Mesenchymal stem cell (in vitro differentiated cells and primary cell): ENCODE measurements around the gene UGT1A10.
"Not testable (repeated sequence)": the region's sequence is repeated elsewhere in the genome, so short reads cannot be mapped to it uniquely, and the experiment has no call there.

Source experiments
- DNase-seq: peaks from one replicate; pipeline ENCODE4 v3.0.0-alpha.2; 2013
- H2AFZ ChIP-seq: one replicate; pipeline ENCODE4 v1.6.1; 2013; ENCODE audit warnings: low read depth, mild to moderate bottlenecking, control low read depth, inconsistent platforms, low read length, moderate library complexity
- H2AK5ac ChIP-seq: 2 replicates; pipeline ENCODE4 v1.6.1; 2013; ENCODE audit warnings: low read length, moderate library complexity, mild to moderate bottlenecking, inconsistent platforms; ENCODE audit not compliant: severe bottlenecking
- H2BK120ac ChIP-seq: one replicate; pipeline ENCODE4 v1.6.1; 2013; ENCODE audit warnings: low read depth, mild to moderate bottlenecking, inconsistent platforms, low read length, moderate library complexity
- H2BK12ac ChIP-seq, 2 experiments: one replicate each; pipeline ENCODE4 v1.6.1; 2013; ENCODE audit warnings: inconsistent platforms in 2 of 2, low read length in 2 of 2, mild to moderate bottlenecking in 2 of 2, moderate library complexity in 2 of 2, control low read depth in 1 of 2
- H2BK15ac ChIP-seq: one replicate; pipeline ENCODE4 v1.6.1; 2013; ENCODE audit warnings: mild to moderate bottlenecking, low read depth, inconsistent platforms; ENCODE audit not compliant: poor library complexity, severe bottlenecking
- H2BK5ac ChIP-seq: 2 replicates; pipeline ENCODE4 v1.6.1; 2013; ENCODE audit warnings: low read depth, mild to moderate bottlenecking, low read length, control low read depth, inconsistent platforms; ENCODE audit not compliant: poor library complexity, severe bottlenecking
- H3K14ac ChIP-seq, 2 experiments: one replicate each; pipeline ENCODE4 v1.6.1; 2013; ENCODE audit warnings: inconsistent platforms in 2 of 2, low read length in 2 of 2, control low read depth in 1 of 2, mild to moderate bottlenecking in 1 of 2, moderate library complexity in 1 of 2
- H3K18ac ChIP-seq, 2 experiments: one replicate each; pipeline ENCODE4 v1.6.1; 2013; ENCODE audit warnings: inconsistent platforms in 2 of 2, low read length in 2 of 2, control low read depth in 1 of 2, low read depth in 1 of 2, mild to moderate bottlenecking in 1 of 2
- H3K23ac ChIP-seq, 2 experiments: one replicate each; pipeline ENCODE4 v1.6.1; 2013; ENCODE audit warnings: inconsistent platforms in 2 of 2, low read length in 2 of 2, mild to moderate bottlenecking in 2 of 2, moderate library complexity in 2 of 2, control low read depth in 1 of 2
- H3K27ac ChIP-seq: 2 replicates; pipeline ENCODE4 v1.5.1; 2013; ENCODE audit warnings: mild to moderate bottlenecking, moderate library complexity, low read length, control low read depth, inconsistent platforms; ENCODE audit not compliant: poor library complexity, severe bottlenecking
- H3K27me3 ChIP-seq, 2 experiments: 2 replicates each; pipeline versions ENCODE4 v1.6.1 to v1.7.0; 2013; ENCODE audit warnings: low read length in 2 of 2, mild to moderate bottlenecking in 2 of 2, moderate library complexity in 2 of 2, control low read depth in 1 of 2, inconsistent platforms in 1 of 2; ENCODE audit not compliant: control insufficient read depth in 1 of 2, insufficient read depth in 1 of 2
- H3K36me3 ChIP-seq, 2 experiments: 2 replicates each; pipeline versions ENCODE4 v1.6.1 to v1.7.0; 2013; ENCODE audit warnings: low read length in 2 of 2, control low read depth in 1 of 2, inconsistent platforms in 1 of 2, low read depth in 1 of 2, mild to moderate bottlenecking in 1 of 2; ENCODE audit not compliant: insufficient read depth in 2 of 2, control insufficient read depth in 1 of 2
- H3K4ac ChIP-seq, 2 experiments: one replicate each; pipeline ENCODE4 v1.6.1; 2013; ENCODE audit warnings: inconsistent platforms in 2 of 2, low read length in 2 of 2, mild to moderate bottlenecking in 2 of 2, moderate library complexity in 2 of 2, control low read depth in 1 of 2, low read depth in 1 of 2
- H3K4me1 ChIP-seq: 2 replicates; pipeline ENCODE4 v1.6.1; 2013; ENCODE audit warnings: low read depth, low read length, control low read depth; ENCODE audit not compliant: control insufficient read depth, insufficient read depth
- H3K4me2 ChIP-seq: 2 replicates; pipeline ENCODE4 v1.6.1; 2013; ENCODE audit warnings: low read length, mild to moderate bottlenecking, inconsistent platforms; ENCODE audit not compliant: poor library complexity, severe bottlenecking
- H3K4me3 ChIP-seq, 2 experiments: 2 replicates each; pipeline versions ENCODE4 v1.5.1 to v1.7.0; 2013; ENCODE audit warnings: low read length in 2 of 2, mild to moderate bottlenecking in 2 of 2, control low read depth in 1 of 2, low read depth in 1 of 2; ENCODE audit not compliant: insufficient read depth in 1 of 2
- H3K79me1 ChIP-seq: replicated peaks from 2 replicates; pipeline ENCODE4 v1.6.1; 2013; ENCODE audit warnings: mild to moderate bottlenecking, control low read depth, low read length, inconsistent platforms; ENCODE audit not compliant: poor library complexity, severe bottlenecking
- H3K9ac ChIP-seq: 2 replicates; pipeline ENCODE4 v1.7.0; 2013; ENCODE audit warnings: mild to moderate bottlenecking, low read length, moderate library complexity
- H3K9me3 ChIP-seq: 2 replicates; pipeline ENCODE4 v1.7.0; 2013; ENCODE audit warnings: mild to moderate bottlenecking, low read length; ENCODE audit not compliant: control insufficient read depth
- H4K8ac ChIP-seq: one replicate; pipeline ENCODE4 v1.6.1; 2013; ENCODE audit warnings: inconsistent platforms, mild to moderate bottlenecking, low read length, moderate library complexity
- H4K91ac ChIP-seq: one replicate; pipeline ENCODE4 v1.6.1; 2013; ENCODE audit warnings: mild to moderate bottlenecking, low read length, inconsistent platforms
- WGBS: methylation state at CpG from one replicate; pipeline ENCODE4 v1.1.7; 2013; ENCODE audit warnings: mixed read lengths; 5-methylcytosine and 5-hydroxymethylcytosine counted together

The UGT1A10 gene

GRCh38 chr2:233718552-233718951, 82.3 kb downstream of the UGT1A10 start, which contains the start of gene UGT1A4:
TSS of gene UGT1A4 (plus strand) at chr2:233718736. CDS start at chr2:233718821, 85 bp downstream.
- 89% methylated on average over 7 of the region's 7 CpGs for WGBS
- Histone ChIP-seq H3K36me3 (no peaks in the 10 kb centered on the region), H3K23ac (no peak within 1 kb of the TSS), H2BK15ac (no peak within 1 kb of the TSS), H3K9me3 (no peaks in the 10 kb centered on the region), H3K4me2 (no peak within 1 kb of the TSS), H2AK5ac (no peak within 1 kb of the TSS), H3K4ac (no peak within 1 kb of the TSS), H3K4me1 (no peaks in the 10 kb centered on the region), H3K27me3 (peaks cover 18 to 38% of the 10 kb centered on the region in 2 experiments), H2BK120ac (no peak within 1 kb of the TSS), H2AFZ (no peak within 1 kb of the TSS), H3K18ac (no peak within 1 kb of the TSS), H4K91ac (no peak within 1 kb of the TSS), H2BK12ac (no peak within 1 kb of the TSS), H3K4me3 (no peak within 1 kb of the TSS), H2BK5ac (peak within 1 kb of the TSS; percentile 8), H3K9ac (no peak within 1 kb of the TSS), H3K14ac (peak within 1 kb of the TSS in 1 of 2 experiments; percentile 7), H4K8ac (no peak within 1 kb of the TSS), H3K79me1 (no peaks in the 10 kb centered on the region), H3K27ac (no peak within 1 kb of the TSS)
- DNase-seq, result no peak

- Histone ChIP-seq H3K79me1 (no peaks in the 10 kb centered on the region), H2BK120ac (no peak within 1 kb of the TSS), H2AK5ac (no peak within 1 kb of the TSS), H3K36me3 (no peaks in the 10 kb centered on the region), H3K4me2 (no peak within 1 kb of the TSS), H3K27ac (no peak within 1 kb of the TSS), H3K18ac (no peak within 1 kb of the TSS), H3K14ac (no peak within 1 kb of the TSS), H2BK5ac (no peak within 1 kb of the TSS), H3K4ac (no peak within 1 kb of the TSS), H2BK12ac (no peak within 1 kb of the TSS), H2BK15ac (no peak within 1 kb of the TSS), H3K4me3 (no peak within 1 kb of the TSS), H3K27me3 (peaks cover 4 to 23% of the 10 kb centered on the region in 2 experiments), H4K91ac (no peak within 1 kb of the TSS), H3K9me3 (no peaks in the 10 kb centered on the region), H4K8ac (no peak within 1 kb of the TSS), H3K4me1 (no peaks in the 10 kb centered on the region), H2AFZ (no peak within 1 kb of the TSS), H3K9ac (no peak within 1 kb of the TSS), H3K23ac (no peak within 1 kb of the TSS)
- no peak for DNase-seq
- WGBS, result 71% methylated on average over 8 of the region's 8 CpGs
Measured at GRCh38 chr2:233728723-233729301, 92.6 kb downstream of the UGT1A10 start, which contains the start of gene UGT1A3. TSS of gene UGT1A3 (plus strand) at chr2:233729042. CDS start at chr2:233729127, 85 bp downstream.

GRCh38 chr2:233736868-233737653, 100.8 kb downstream of the UGT1A10 start:
- H3K4me2 ChIP-seq, H3K36me3 ChIP-seq, H2BK120ac ChIP-seq, H4K91ac ChIP-seq, H3K27ac ChIP-seq, H3K4me3 ChIP-seq, H3K4me1 ChIP-seq, H2BK15ac ChIP-seq, H2BK5ac ChIP-seq, H2BK12ac ChIP-seq, H3K23ac ChIP-seq, H3K9me3 ChIP-seq, H3K9ac ChIP-seq, H3K4ac ChIP-seq, H3K79me1 ChIP-seq, DNase-seq, H2AK5ac ChIP-seq, H3K18ac ChIP-seq, H2AFZ ChIP-seq, H3K14ac ChIP-seq, H4K8ac ChIP-seq: not testable (repeated sequence)
- 78% methylated on average over 14 of the region's 14 CpGs for WGBS
- peaks cover 17 to 26% of the 10 kb centered on the region in 2 experiments for H3K27me3 ChIP-seq

DNA sequence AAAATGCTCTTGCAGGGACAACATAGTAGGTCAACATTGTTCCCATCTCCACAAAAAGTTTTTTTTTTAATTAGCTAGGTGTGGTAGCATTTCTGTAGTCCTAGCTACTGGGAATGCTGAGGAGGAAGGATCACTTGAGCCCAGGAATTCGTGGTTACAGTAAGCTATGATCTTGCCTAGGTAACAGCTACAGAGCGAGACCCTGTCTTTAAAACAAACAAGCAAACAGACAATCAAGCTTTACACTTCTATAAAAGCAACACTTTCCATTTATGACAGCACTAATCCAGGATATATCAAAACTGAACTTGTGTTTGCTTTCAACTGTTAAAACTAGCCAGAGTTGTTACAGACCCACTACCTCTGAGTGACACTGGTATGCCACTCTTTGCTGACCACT, 104.6 kb downstream of the UGT1A10 start:
- 39% methylated on average over 2 of the region's 2 CpGs for WGBS
- no peak overlapping the region for H2BK120ac ChIP-seq
- no peak overlapping the region for H2BK12ac ChIP-seq
- peaks cover 1% of the 10 kb centered on the region for H3K4me1 ChIP-seq
- H2BK15ac ChIP-seq, result no peak overlapping the region
- H3K4me3 ChIP-seq, result no peak overlapping the region
- H3K14ac ChIP-seq, result no peak overlapping the region
- no peak overlapping the region for H3K18ac ChIP-seq
- no peaks in the 10 kb centered on the region for H3K79me1 ChIP-seq
- H2AK5ac ChIP-seq, result no peak overlapping the region
- no peak overlapping the region for H3K23ac ChIP-seq
- no peak overlapping the region for H3K4me2 ChIP-seq
- no peak for DNase-seq
- no peak overlapping the region for H2BK5ac ChIP-seq
- peaks cover 17 to 35% of the 10 kb centered on the region in 2 experiments for H3K27me3 ChIP-seq
- no peak overlapping the region for H4K8ac ChIP-seq
- no peak overlapping the region for H3K27ac ChIP-seq
- no peak overlapping the region for H3K9ac ChIP-seq
- H3K9me3 ChIP-seq, result no peaks in the 10 kb centered on the region
- H3K36me3 ChIP-seq, result no peaks in the 10 kb centered on the region
- no peak overlapping the region for H2AFZ ChIP-seq
- H4K91ac ChIP-seq, result no peak overlapping the region
- no peak overlapping the region for H3K4ac ChIP-seq
